Fibroblast of the conjunctiva (primary cell): ENCODE results near the gene CTDSPL2.
"Not testable (repeated sequence)": the region's sequence is repeated elsewhere in the genome, so short reads cannot be mapped to it uniquely, and the experiment has no call there.

Experiments
- DNase-seq: peaks from one replicate; pipeline ENCODE4 v3.0.0-alpha.2; 2010; ENCODE audit warnings: low read depth

CTDSPL2 gene

DNA sequence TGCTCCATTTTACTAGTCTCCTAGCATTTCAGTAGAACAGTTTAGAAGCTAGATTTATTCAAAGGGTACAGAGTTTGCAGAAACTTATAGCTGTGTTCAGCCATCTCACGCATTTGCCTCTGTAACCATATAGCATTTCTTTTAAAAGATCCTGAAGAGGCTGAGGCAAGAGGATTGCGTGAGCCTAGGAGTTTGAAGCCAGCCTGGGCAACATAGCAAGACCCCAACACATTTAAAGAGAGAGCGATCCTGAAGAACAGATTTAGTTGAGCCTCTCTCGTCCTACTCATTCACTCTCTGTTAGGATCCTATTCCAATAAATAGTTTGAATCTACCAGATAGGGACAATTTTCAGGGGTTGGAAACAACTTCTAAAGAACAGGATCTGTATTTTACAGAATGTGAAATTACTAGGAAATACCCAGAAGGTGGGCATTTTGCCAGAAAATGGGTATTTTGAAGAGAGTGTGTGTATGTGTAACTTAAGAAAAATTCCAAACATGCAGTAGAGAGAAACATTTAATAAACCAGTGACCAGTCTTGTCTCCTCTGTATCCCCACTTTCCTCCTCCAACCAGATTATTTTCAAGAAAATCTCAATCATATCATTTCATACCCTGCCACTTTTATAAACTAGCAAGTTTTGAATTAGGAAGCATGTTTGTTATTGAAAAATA is 114.0 kb downstream of the CTDSPL2 start:
- peak; percentile 62 for DNase-seq

DNA sequence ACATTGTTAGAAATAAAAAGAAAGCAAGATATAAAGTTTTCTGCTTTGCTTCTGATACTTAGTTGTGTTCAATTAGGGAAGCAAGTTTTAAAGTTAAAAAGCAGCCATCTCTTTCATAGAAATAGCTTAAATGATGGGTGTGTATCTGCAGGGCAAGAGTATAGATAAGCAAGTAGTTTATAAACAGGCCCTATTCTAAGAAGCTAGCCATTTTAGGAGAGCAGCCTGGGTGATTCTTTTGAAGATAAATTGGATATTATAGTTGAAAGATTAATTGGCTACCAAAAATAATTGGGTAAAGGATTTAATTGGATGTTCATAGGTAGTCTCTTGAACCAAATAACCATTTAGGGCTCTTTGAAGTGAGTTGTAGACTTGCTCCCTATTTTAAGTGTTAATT is 115.2 kb downstream of the CTDSPL2 start:
- no peak for DNase-seq

DNA sequence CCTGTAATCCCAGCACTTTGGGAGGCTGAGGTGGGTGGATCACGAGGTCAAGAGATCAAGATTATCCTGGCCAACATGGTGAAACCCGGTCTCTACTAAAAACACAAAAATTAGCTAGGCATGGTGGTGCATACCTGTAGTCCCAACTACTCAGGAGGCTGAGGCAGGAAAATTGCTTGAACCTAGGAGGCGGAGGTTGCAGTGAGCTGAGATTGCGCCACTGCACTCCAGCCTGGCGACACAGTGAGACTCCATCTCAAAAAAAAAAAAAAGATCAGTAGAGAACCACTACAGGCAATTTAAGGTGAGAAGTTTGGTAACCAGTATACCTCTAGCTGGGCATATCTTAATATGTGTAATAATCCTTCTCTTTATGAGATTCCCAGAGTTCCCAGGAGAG is 117.3 kb downstream of the CTDSPL2 start:
- not testable (repeated sequence) for DNase-seq

DNA sequence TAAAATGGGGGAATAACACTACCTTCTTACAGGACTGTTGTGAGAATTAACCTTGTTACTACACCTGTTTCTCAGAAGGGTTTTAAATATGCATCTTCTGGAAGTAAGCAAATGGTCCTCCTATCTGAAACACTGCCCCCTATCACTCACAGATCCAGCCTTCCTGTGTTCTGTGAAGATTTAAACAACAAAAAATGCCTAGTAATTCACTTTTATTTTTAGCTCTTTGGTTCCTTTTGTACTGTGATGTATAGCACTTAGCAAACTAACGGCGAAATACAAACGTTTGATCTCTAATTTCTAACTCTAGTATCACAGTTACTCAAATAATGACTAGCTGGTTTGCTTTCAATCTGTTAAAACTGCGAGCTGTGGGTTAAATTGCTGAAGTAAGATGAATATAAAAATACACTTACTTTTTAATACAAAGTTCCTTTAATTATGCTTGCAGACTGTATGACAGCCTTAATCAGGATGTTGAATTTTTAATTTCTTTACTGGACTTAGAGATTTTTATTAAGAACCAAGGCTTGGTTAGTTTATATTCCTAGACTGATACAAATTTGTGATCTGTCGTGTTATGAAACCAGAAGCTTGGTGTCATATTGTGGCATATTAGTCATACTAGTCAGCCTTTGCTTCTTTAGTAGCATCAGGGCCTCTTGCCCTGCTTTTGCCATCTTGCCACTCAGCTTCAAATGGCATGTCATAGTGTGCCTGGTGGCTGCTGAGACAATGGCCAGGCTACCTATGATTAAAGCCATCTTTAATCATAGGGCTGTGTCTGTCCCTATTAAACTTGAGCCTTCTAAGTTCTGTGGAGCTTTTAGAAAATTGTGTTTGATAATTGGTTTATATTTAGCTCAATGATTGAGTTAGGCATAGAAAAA is 118.7 kb downstream of the CTDSPL2 start:
- no peak for DNase-seq

DNA sequence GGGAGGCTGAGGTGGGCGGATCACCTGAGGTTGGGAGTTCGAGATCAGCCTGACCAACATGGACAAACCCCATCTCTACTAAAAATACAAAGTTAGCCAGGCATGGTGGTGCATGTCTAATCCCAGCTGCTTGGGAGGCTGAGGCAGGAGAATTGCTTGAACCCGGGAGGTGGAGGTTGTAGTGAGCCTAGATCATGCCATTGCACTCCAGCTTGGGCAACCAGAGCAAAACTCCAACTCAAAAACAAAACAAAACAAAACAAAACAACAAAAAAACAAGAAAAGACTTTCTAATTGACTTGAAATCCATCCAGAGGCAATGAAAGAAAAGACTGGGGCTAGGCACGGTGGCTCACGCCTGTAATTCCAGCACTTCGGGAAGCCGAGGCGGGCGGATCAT is 121.7 kb downstream of the CTDSPL2 start:
- not testable (repeated sequence) for DNase-seq

DNA sequence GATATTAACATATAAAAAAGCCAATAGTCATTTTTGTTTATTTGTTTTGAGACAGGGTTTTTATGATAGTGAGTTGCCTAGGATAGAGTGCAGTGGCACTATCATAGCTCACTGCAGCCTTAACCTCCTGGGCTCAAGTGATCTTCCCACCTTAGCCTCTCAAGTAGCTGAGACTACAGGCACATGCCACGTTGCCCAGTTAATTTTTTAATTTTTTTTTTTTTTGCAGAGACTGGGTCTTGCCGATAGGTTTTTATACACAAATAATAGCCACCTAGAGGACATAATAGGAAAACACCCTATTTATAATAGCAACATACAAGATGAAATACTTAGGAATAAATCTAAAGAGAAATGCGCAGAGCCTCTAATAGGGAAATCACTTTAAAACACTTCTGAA is 122.8 kb downstream of the CTDSPL2 start:
- peak; percentile 41 for DNase-seq

DNA sequence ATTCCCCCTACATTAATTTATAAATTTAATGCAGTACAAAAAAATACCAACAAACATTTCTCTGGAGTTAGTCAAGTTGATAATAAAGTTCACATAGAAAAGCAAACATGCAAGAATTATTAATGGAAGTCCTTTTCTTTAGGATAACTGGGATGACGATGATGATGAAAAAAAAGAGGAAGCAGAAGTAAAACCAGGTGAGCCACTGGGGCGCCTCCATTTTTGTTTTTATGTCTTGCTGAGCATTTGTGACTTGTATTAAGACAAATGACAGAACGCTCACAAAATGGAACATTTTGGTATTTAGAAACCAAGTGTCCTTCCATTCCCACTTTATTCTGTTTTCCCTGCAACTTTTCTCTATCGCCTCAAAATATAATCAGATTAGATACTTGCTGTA is 123.3 kb downstream of the CTDSPL2 start:
- no peak for DNase-seq

DNA sequence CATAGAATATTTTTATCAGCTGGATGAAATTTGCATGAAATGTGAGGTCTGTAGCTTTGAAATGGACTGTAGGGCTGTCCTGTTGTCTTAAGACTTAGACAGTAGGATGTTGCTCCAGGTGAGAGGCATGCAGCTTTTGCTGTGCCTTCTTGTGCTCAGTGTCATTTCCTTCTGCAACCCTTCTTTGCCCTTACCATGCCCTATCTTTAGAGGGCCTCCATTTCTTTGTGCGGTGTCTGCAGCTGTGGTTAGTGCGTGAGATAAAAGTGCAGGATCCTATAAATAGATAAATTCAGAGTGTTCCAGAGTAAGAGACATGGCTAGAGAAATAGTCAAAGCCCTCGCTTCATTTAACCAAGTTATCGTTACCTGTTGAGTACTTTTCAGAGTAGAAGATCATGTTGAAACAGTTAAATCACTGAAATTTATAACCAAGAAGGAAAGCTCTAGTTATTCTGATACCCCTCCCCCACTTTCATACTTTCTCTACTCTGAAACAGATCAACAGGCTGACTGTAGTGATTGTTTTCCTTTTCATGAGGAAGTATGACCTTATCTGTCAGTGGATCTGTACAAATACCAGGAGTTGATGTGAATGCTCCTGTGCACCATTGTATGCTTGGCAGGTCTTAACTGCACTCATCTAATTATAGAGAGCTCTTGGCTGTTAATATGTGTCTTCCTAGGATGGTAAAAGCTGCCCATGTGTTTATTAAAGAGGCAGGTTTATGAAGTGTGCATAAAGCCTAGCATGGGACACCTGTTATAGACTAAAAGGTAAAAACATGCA is 127.7 kb downstream of the CTDSPL2 start:
- DNase-seq, result no peak

DNA sequence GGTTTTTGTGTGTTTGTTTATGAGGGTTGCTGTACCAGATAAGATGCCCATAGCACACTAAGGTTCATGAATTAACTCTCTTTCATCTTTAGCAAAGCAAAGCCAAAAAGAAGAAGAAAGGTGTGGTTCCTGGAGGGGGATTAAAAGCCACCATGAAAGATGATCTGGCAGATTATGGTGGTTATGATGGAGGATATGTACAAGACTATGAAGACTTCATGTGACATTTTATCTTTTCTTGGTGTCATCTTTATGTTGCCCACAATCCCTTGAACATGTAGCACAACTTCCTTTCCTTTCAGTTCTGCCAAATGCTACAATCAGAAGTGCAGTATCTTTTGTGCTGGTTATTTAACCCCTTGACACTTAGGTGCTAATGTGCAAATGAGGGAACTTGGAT is 133.5 kb downstream of the CTDSPL2 start:
- DNase-seq, result not testable (repeated sequence)

DNA sequence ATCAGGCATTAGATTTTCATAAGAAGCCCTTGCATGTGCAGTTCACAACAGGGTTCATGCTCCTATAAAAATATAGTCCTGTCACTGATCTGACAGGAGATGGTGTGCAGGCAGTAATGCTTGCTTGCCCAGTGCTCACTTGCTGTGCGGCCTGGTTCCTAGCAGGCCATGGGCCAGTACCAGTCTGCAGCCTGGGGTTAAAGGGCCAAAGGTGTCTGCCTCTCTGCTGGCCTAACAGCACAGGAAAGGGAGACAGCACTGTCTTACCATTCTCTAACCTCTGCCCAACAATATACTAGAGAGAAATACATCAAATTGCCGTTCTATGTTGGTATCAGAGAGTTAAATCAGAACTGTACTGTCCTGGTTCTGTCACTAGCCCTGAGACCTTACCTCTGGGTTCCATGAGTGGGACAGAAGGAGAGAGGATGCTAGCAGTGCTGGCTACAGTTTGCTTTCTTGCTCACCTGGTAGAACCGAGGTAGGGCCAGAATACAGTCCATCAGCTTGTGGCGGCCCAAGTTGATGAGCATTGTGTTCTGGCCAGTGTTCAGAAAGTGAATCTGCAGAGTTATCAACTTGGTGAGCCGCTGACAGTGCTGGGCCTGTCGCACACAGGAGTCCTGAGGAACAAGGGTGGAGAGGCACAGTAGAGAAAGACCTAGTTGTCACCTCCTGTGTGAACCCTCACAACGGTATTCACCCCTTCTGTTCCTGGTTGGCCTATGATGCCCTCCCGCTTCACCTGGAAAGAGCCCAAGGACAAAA is 138.1 kb downstream of the CTDSPL2 start:
- DNase-seq, result no peak

DNA sequence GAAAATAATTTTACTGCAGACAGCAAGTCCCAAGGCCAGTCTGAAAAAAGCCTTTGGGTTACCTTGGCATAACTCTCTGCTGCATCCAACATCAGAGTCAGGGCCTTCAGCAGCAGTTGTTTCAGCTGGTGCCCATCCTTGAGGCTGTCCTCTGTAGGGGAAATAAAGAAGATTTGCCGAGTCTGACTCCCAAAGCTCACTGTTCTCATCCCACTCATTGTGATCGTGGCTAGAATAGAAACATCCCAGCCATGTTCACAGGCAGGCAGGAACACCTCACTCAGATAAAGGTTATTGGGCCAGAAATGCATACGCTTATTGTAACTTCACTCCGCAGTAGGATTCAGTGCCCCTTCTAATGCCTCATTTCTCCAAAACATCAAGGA is 138.7 kb downstream of the CTDSPL2 start:
- DNase-seq, result no peak

DNA sequence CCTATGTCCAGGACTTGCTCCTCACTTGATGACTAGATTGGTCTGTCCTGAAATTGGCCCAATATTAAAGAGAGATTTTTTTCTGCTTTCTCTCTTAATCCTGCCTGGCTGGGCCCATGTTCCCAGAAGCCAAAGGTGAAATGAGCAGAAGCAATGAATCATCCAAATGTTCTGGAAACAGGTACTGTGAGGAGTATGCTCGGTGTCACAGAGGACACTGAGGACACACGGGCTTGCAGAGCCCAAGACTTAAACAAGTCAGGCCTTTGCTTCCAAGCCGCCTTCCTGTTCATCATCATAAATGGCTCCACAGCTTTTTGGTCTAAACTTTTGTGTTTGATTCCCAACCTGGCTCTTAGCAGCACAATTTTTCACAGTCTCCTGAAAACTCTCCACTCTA is 140.9 kb downstream of the CTDSPL2 start:
- DNase-seq, result no peak

DNA sequence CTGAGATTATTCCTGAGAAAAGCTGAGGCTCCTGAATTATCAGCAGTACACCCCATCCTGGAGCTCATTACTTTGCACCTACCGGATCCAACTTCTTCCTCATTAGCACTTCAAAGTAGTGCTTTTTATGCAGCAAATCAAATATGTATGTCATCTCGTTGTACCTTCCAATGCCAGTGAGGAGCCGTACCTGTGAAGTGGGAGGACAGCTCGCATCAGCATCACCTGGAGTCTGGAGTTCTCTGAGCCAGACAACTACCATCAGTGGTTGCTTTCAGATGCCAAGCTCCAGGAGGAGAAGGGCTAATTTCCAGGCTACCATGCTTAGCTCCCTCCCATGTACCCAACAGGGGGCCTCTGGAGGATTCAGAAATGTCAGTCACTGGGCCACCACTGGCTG is 141.9 kb downstream of the CTDSPL2 start:
- no peak for DNase-seq

DNA sequence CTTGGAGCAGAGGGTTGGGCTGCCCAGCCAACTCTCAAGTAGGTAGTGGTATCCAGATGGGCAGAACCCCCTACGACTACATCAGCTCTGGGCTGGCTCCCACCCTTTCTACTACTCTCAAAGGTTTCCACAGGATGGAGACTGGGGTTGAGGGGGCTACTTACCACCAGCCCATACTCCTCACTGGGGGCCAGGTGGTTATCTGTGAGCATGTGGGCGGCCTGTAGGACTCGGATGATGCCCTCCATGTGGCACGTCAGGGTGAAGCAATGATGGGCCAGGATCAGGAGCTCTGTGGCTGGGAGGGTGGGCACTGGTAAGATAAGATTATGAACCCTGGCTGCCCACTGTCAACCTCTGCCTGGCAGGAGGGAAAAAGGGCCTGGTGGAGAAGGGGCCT is 142.9 kb downstream of the CTDSPL2 start:
- no peak for DNase-seq

DNA sequence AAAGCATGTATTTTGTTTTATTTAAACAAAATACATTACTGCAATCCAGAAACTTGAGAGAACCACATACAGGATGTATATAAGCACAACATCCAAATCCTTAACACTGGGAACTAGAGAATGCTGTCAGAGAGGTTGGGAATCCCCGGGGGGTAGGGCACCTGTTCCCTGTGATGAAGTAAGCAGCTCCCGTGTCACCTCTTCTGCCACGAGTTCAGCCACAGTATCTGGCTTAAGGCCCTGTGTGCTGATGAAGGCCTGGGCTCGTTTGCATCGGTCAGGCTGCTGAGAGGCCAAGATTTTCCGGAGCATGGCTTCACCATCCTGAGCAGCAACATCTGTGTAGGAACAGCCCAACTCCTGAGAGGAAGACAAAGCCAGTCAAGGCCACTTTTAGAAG is 146.0 kb downstream of the CTDSPL2 start:
- no peak for DNase-seq

DNA sequence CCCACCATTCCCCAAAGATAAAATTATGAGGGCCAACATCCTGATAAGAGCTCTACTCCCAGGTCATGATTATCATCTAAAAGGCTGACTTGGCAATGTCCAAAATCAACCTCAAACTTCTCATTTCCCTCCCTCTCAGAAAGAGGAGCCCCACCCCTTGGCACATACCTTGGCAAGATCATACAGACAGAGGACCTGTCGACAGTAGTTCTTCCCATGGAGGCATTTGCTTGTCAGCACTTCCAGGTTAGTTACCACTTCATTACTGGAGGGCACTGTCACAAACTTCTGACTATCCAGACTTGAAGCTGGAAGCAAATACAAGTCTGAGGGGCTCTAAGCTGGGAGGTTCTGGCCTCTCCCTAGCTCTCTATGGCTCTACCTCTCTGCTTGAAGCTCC is 147.3 kb downstream of the CTDSPL2 start:
- no peak for DNase-seq
